Common myeloid progenitor, CD34-positive (primary cell): ENCODE measurements around the gene SLC25A51.
A peak's percentile ranks its signal among the peaks of the same experiment; 100 is the strongest.

Source experiments
- CTCF ChIA-PET: fragments of 350-600 bp; sonication (Branson Sonifier 250); formaldehyde crosslinking; loops from one replicate; lab custom pipeline; 2021; ENCODE audit warnings: antibody characterized with exemption; lab: Charles Lee
- POLR2A ChIA-PET: fragments of 350-600 bp; sonication (Branson Sonifier 250); formaldehyde crosslinking; loops from one replicate; lab custom pipeline; 2021; ENCODE audit warnings: antibody characterized with exemption; lab: Charles Lee
- DNase-seq, 3 donors: peaks; one replicate each; pipeline versions ENCODE4 v3.0.0 to v3.0.0-alpha.2; 2013
- H3K27ac ChIP-seq, 2 experiments: 1 replicate in 1 of 2; 2 replicates in 1 of 2; pipeline ENCODE4 v1.7.0; 2013; ENCODE audit warnings: inconsistent platforms in 2 of 2, low read length in 2 of 2, mild to moderate bottlenecking in 2 of 2, low read depth in 1 of 2, moderate library complexity in 1 of 2; ENCODE audit not compliant: severe bottlenecking in 2 of 2, insufficient read depth in 1 of 2, poor library complexity in 1 of 2
- H3K27me3 ChIP-seq, 5 experiments: replicated peaks in 2 of 5; 1 replicate in 3 of 5; 2 replicates in 2 of 5; pipeline versions ENCODE4 v1.6.1 to v1.7.0; 2013; ENCODE audit warnings: low read length in 4 of 5, mild to moderate bottlenecking in 2 of 5, moderate library complexity in 2 of 5, inconsistent platforms in 1 of 5; ENCODE audit not compliant: insufficient read depth in 5 of 5, control insufficient read depth in 4 of 5
- H3K36me3 ChIP-seq, 4 experiments: 1 replicate in 2 of 4; 2 replicates in 2 of 4; pipeline versions ENCODE4 v1.6.1 to v1.7.0; 2013; ENCODE audit warnings: low read length in 3 of 4, control low read depth in 1 of 4, mild to moderate bottlenecking in 1 of 4; ENCODE audit not compliant: control insufficient read depth in 4 of 4, insufficient read depth in 4 of 4
- H3K4me1 ChIP-seq, 4 experiments: 1 replicate in 3 of 4; 2 replicates in 1 of 4; pipeline versions ENCODE4 v1.6.1 to v1.7.1; 2013; ENCODE audit warnings: low read length in 3 of 4, mild to moderate bottlenecking in 3 of 4, control low read depth in 1 of 4, inconsistent platforms in 1 of 4, moderate library complexity in 1 of 4; ENCODE audit not compliant: control insufficient read depth in 4 of 4, insufficient read depth in 4 of 4; ENCODE audit errors: control extremely low read depth in 1 of 4
- H3K4me3 ChIP-seq, 7 experiments: 1 replicate in 4 of 7; 2 replicates in 3 of 7; pipeline versions ENCODE4 v1.5.1 to v1.7.0; 2013; ENCODE audit warnings: mild to moderate bottlenecking in 7 of 7, low read length in 6 of 7, moderate library complexity in 6 of 7, inconsistent platforms in 2 of 7, low read depth in 2 of 7, control low read depth in 1 of 7; ENCODE audit not compliant: insufficient read depth in 4 of 7, control insufficient read depth in 1 of 7; ENCODE audit errors: extremely low read depth in 1 of 7
- H3K9me3 ChIP-seq, 5 experiments: 1 replicate in 4 of 5; 2 replicates in 1 of 5; pipeline versions ENCODE4 v1.6.1 to v1.7.1; 2013; ENCODE audit warnings: low read length in 4 of 5, mild to moderate bottlenecking in 2 of 5, inconsistent platforms in 1 of 5, low read depth in 1 of 5, moderate library complexity in 1 of 5; ENCODE audit not compliant: control insufficient read depth in 4 of 5, insufficient read depth in 2 of 5; ENCODE audit errors: control extremely low read depth in 1 of 5
- WGBS: methylation state at CpG from one replicate; pipeline ENCODE4 v1.1.5; 2013; ENCODE audit not compliant: insufficient coverage; 5-methylcytosine and 5-hydroxymethylcytosine counted together

Gene SLC25A51

DNA sequence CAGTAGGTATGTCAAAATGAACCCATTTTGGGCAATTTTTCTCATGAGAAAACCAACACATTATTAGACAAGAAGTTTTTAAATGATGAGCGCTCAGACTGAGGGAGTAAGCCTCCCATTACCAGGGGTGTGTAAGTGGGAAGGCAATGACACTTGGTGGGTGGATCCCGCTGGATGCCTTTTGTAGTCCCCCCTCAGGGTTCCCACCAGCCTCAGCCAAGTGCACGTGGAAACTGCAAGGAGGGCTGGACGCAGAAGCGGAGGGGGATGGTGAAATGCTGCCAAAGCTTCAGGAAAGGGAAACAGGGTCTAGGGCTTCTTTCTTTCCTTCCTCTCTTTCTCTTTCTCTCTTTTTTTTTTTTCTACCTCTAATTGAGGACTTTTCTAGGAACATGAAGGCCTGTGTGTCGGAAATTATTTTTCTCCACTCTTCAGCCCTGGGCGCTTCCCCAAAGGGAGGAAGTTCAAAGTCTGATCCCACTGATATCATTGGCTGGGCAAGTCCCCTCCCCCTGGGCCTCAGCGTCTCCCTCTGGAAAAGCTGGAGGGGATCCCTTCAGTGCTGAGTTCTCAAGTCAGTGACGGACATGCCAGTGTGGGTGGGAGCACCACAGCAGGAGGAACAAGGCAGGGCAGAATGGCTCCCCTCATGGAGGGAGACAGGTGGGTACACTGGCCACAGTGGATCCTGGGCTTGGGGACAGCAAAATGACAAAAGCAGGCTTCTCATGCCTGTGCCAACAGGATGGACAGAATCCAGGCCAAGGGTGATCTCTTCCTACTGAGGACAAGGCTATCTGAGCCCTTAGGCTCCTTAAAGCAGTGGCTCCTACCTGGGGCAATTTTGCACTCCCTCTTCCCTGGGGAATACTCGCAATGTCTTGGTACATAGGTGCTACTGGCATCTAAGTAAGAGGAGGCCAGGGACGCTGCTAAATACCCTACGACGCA lies 23.9 kb upstream of the SLC25A51 start:
- Histone ChIP-seq H3K4me3 (no peak overlapping the region), H3K36me3 (no peaks in the 10 kb centered on the region), H3K4me1 (peaks cover 0 to 28% (median 12%) of the 10 kb centered on the region in 4 experiments), H3K27ac (no peak overlapping the region), H3K27me3 (no peaks in the 10 kb centered on the region), H3K9me3 (no peaks in the 10 kb centered on the region)
- ChIA-PET CTCF (interaction anchor here (1.5 to 4.9 kb wide), 2 partner anchors 13 to 336 kb away, joined by 5 to 27 read pairs; no protein-coding TSS in a partner anchor), POLR2A (interaction anchor here (0.6 kb wide), 1 partner anchor 126 kb away, joined by 4 read pairs; no protein-coding TSS in a partner anchor)
- 94% methylated on average over 6 of the region's 13 CpGs for WGBS
- no peak for DNase-seq

GRCh38 chr9:37927132-37927531 lies 23.2 kb upstream of the SLC25A51 start:
- ChIA-PET POLR2A (interaction anchor here (0.6 kb wide), 1 partner anchor 127 kb away, joined by 4 read pairs; no protein-coding TSS in a partner anchor), CTCF (interaction anchor here (0.6 to 4.9 kb wide), 3 partner anchors 12 to 337 kb away, joined by 3 to 27 read pairs (median 5); no protein-coding TSS in a partner anchor)
- Histone ChIP-seq H3K4me1 (peaks cover 0 to 28% (median 12%) of the 10 kb centered on the region in 4 experiments), H3K27me3 (no peaks in the 10 kb centered on the region), H3K9me3 (no peaks in the 10 kb centered on the region), H3K27ac (no peak overlapping the region), H3K4me3 (no peak overlapping the region), H3K36me3 (no peaks in the 10 kb centered on the region)
- DNase-seq, result peak in 1 of 3 donors; percentile 12
- WGBS, result 87% methylated on average over 8 of the region's 9 CpGs

GRCh38 chr9:37926737-37927118 lies 22.8 kb upstream of the SLC25A51 start:
- Histone ChIP-seq H3K27ac (no peak overlapping the region), H3K4me1 (peaks cover 0 to 28% (median 12%) of the 10 kb centered on the region in 4 experiments), H3K36me3 (no peaks in the 10 kb centered on the region), H3K27me3 (no peaks in the 10 kb centered on the region), H3K4me3 (no peak overlapping the region), H3K9me3 (no peaks in the 10 kb centered on the region)
- no peak for DNase-seq
- CTCF ChIA-PET, result interaction anchor here (0.6 to 4.9 kb wide), 3 partner anchors 12 to 337 kb away, joined by 3 to 27 read pairs (median 5); no protein-coding TSS in a partner anchor
- WGBS, result 88% methylated on average over 1 of the region's 1 CpG
- POLR2A ChIA-PET, result no interaction called here

DNA sequence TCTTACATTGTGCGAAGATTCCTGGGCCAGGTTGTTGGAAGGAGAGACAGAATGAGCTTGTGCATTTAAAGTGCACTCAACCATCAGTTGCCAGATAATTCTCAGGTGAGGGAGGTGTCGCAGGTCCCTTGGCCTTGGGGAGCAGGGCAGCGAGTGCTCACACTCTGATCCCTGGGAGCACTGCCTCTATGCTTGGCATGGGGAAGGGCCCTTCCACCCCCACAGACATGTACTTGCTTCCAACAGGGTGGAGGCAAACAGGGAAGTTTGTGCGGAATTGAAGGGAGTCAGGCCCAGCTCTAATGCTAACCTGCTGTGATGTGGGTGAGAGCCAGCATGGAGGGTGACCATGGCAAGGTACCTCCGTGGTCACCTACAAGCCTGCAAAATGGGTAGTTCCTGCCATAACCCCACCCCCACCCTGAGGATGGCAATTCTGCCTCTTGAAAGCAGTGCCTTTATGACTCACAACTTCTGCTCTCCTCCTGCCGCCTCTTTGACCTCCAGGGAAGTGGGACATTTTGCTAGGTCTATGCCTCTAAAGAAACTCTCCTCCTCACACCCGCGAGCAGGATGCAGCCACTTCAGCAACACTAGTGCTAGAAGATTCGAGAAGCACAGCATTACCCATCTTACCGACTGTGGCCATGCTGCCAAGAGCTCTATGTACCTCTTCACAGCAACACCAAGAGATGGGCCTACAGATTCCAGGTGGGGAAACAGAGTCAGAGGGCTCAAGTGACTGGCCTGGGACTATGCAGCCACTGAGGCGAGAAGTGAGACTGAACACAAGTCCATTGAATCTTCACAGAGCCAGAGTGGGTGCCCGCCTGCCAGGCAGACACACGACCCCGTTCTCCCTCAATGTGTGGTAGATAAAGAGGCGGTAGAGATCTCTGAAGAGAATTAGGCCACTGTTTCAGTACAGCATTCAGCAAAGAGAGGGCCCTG lies 22.1 kb upstream of the SLC25A51 start:
- DNase-seq, result no peak
- no peak overlapping the region for H3K27ac ChIP-seq
- no peaks in the 10 kb centered on the region for H3K9me3 ChIP-seq
- ChIA-PET CTCF (interaction anchor here (1.0 to 4.9 kb wide), 3 partner anchors 11 to 338 kb away, joined by 3 to 27 read pairs (median 5); no protein-coding TSS in a partner anchor), POLR2A (no interaction called here)
- WGBS, result 96% methylated on average over 15 of the region's 15 CpGs
- H3K4me1 ChIP-seq, result peaks cover 0 to 28% (median 12%) of the 10 kb centered on the region in 4 experiments
- H3K36me3 ChIP-seq, result no peaks in the 10 kb centered on the region
- no peak overlapping the region for H3K4me3 ChIP-seq
- no peaks in the 10 kb centered on the region for H3K27me3 ChIP-seq

DNA sequence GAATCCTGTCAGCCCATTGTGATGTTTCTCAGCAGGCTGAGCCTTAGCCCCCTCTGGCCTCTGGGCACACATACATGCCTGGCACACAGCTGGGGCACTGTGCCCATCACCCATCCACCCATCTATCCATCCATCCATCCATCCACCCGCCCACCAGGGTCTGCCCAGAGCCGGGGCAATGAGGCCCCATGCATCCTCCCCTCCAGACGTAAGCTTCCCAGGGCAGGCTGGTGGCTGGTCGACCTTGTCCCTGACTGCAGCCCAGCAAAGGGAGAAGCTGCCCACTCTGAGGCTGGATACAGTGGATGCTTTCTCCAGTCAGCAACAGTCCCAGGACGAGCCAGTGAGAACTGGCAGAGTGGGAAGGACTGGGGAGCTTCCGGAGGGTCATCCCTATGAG lies 21.1 kb upstream of the SLC25A51 start:
- no peak overlapping the region for H3K4me3 ChIP-seq
- ChIA-PET CTCF (interaction anchor here (4.9 kb wide), 1 partner anchor 10 kb away, joined by 27 read pairs; no protein-coding TSS in a partner anchor), POLR2A (no interaction called here)
- H3K4me1 ChIP-seq, result peaks cover 0 to 28% (median 12%) of the 10 kb centered on the region in 4 experiments
- H3K9me3 ChIP-seq, result no peaks in the 10 kb centered on the region
- 100% methylated on average over 6 of the region's 6 CpGs for WGBS
- no peaks in the 10 kb centered on the region for H3K36me3 ChIP-seq
- H3K27me3 ChIP-seq, result no peaks in the 10 kb centered on the region
- no peak for DNase-seq
- no peak overlapping the region for H3K27ac ChIP-seq

DNA sequence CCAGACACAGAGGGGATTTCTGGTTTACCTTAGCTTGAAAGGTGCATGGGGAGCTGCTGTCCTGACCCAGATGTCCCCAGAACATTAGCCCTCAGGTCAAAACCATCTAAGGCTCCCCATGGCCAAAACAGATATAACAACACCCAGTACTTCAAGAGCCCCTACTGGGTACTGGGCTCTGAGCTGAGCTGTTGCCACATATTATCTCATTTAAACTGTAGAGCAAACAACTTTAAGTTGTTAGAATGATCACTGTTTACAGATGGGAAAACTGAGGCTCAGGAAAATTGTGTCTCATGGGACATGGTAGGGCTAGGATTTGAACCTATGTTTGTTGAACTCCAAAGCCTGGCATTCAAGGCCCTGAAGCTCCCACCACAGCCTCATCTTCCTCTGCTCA lies 20.6 kb upstream of the SLC25A51 start:
- no peak for DNase-seq
- H3K27ac ChIP-seq, result no peak overlapping the region
- POLR2A ChIA-PET, result no interaction called here
- H3K4me3 ChIP-seq, result no peak overlapping the region
- H3K4me1 ChIP-seq, result peaks cover 0 to 24% (median 10%) of the 10 kb centered on the region in 4 experiments
- no peaks in the 10 kb centered on the region for H3K36me3 ChIP-seq
- H3K27me3 ChIP-seq, result no peaks in the 10 kb centered on the region
- H3K9me3 ChIP-seq, result no peaks in the 10 kb centered on the region
- CTCF ChIA-PET, result interaction anchor here (4.9 kb wide), 1 partner anchor 10 kb away, joined by 27 read pairs; no protein-coding TSS in a partner anchor
